Suprapubic skin (tissue), 4 donors: ENCODE results near the gene FAM193A. TPM values are rescaled to one million over a fixed set of nuclear protein-coding genes. Genes with fewer than 3 reads are reported as not detected.
"Not testable (repeated sequence)": the region's sequence is repeated elsewhere in the genome, so short reads cannot be mapped to it uniquely, and the experiment has no call there.

Experiments
- DNase-seq, 2 donors: peaks; one replicate each; pipeline ENCODE4 v3.0.0-alpha.2; 2019; ENCODE audit warnings: low spot score in 2 of 2
- H3K27ac ChIP-seq: fragments of 200-600 bp; sonication (generic); one replicate; pipeline ENCODE4 v1.5.1; 2019
- H3K27me3 ChIP-seq: fragments of 200-600 bp; sonication (generic); one replicate; pipeline ENCODE4 v1.5.1; 2019
- H3K36me3 ChIP-seq: fragments of 200-600 bp; sonication (generic); one replicate; pipeline ENCODE4 v1.5.1; 2019
- H3K4me1 ChIP-seq: fragments of 200-600 bp; sonication (generic); one replicate; pipeline ENCODE4 v1.5.1; 2019
- H3K4me3 ChIP-seq: fragments of 200-600 bp; sonication (generic); one replicate; pipeline ENCODE4 v1.5.1; 2019; ENCODE audit warnings: mild to moderate bottlenecking
- H3K9me3 ChIP-seq: fragments of 200-600 bp; sonication (generic); one replicate; pipeline ENCODE4 v1.5.1; 2019
- EP300 ChIP-seq: sonication (generic); formaldehyde crosslinking; IDR thresholded peaks from one replicate; pipeline ENCODE4 v1.6.1; 2017; ENCODE audit warnings: antibody characterized with exemption
- POLR2A ChIP-seq, 2 donors: fragments of 450-650 bp; IDR thresholded peaks; one replicate each; pipeline ENCODE4 v1.6.1; 2017; ENCODE audit warnings: antibody characterized with exemption in 2 of 2, mild to moderate bottlenecking in 2 of 2, moderate library complexity in 2 of 2
- POLR2AphosphoS5 ChIP-seq, 3 donors: sonication (generic); formaldehyde crosslinking; IDR thresholded peaks; one replicate each; pipeline ENCODE4 v1.6.1; 2017; ENCODE audit warnings: antibody characterized with exemption in 3 of 3
- WGBS: methylation state at CpG from one replicate; pipeline ENCODE4 v1.1.5; 2018; 5-methylcytosine and 5-hydroxymethylcytosine counted together
- total RNA-seq, 4 donors: library from RNA; depleted of rRNA; stranded (reverse); fragments of >200 nt; gene quantifications; one replicate each; pipeline ENCODE4 v1.1.0, GENCODE V29; 2016
- TF ChIP-seq, protein P1 (sequence below), 2 donors: fragments of 200-600 bp in 1 of 2; fragments of 450-650 bp in 1 of 2; sonication (generic) in 1 of 2; IDR thresholded peaks; one replicate each; pipeline ENCODE4 v1.5.1; 2016 to 2019; ENCODE audit warnings: antibody characterized with exemption in 2 of 2, mild to moderate bottlenecking in 1 of 2, moderate library complexity in 1 of 2

FAM193A gene
- total RNA-seq, 4 donors from 2014 or later: 23.6 to 45.0 (median 29.3) TPM

DNA sequence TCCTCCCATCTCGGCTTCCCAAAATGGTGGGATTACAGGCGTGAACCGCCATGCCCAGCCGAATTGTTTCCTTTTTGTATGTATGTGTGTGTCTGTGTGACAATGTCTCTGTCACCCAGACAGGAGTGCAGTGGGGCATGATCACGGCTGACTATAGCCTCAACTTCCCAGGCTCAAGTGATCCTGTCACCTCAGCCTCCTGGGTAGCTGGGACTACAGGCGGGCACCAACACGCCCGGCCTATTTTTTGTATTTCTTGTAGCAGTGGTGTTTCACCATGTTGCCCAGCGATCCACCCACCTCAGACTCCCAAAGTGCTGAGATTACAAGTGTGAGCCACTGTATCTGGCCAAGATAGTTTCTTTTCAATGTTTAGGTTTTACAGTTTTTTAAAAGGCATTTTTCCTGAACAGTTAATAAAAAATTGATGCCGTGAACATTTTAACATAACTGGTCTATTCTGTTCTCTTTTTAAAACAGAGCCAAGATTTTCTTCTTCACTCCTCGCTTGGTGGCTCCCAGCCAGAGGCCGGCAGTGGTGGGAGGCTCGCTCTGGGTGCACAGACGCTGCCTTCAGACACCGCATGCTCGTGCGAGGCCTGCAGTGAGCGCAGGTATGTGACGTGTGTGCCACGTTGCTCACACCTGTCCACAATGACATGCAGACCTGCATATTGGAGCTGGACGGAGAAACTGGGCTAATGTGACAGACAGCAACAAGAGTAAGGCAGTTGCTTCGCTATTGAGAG is 88.5 kb downstream of the FAM193A start:
- peaks cover 33% of the 10 kb centered on the region for H3K36me3 ChIP-seq
- peak in 1 of 2 donors; percentile 50 for DNase-seq
- no peak for TF ChIP-seq EP300
- TF ChIP-seq POLR2AphosphoS5 (IDR thresholded peaks at IDR 0.05): no peak
- no peak for TF ChIP-seq POLR2A (IDR thresholded peaks at IDR 0.05)
- TF ChIP-seq, protein P1, sequence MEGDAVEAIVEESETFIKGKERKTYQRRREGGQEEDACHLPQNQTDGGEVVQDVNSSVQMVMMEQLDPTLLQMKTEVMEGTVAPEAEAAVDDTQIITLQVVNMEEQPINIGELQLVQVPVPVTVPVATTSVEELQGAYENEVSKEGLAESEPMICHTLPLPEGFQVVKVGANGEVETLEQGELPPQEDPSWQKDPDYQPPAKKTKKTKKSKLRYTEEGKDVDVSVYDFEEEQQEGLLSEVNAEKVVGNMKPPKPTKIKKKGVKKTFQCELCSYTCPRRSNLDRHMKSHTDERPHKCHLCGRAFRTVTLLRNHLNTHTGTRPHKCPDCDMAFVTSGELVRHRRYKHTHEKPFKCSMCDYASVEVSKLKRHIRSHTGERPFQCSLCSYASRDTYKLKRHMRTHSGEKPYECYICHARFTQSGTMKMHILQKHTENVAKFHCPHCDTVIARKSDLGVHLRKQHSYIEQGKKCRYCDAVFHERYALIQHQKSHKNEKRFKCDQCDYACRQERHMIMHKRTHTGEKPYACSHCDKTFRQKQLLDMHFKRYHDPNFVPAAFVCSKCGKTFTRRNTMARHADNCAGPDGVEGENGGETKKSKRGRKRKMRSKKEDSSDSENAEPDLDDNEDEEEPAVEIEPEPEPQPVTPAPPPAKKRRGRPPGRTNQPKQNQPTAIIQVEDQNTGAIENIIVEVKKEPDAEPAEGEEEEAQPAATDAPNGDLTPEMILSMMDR (IDR thresholded peaks at IDR 0.05): no peak
- H3K27ac ChIP-seq: no peak overlapping the region
- H3K27me3 ChIP-seq: no peaks in the 10 kb centered on the region
- no peak overlapping the region for H3K4me3 ChIP-seq
- no peaks in the 10 kb centered on the region for H3K9me3 ChIP-seq
- 64% methylated on average over 22 of the region's 22 CpGs for WGBS
- peaks cover 11% of the 10 kb centered on the region for H3K4me1 ChIP-seq

DNA sequence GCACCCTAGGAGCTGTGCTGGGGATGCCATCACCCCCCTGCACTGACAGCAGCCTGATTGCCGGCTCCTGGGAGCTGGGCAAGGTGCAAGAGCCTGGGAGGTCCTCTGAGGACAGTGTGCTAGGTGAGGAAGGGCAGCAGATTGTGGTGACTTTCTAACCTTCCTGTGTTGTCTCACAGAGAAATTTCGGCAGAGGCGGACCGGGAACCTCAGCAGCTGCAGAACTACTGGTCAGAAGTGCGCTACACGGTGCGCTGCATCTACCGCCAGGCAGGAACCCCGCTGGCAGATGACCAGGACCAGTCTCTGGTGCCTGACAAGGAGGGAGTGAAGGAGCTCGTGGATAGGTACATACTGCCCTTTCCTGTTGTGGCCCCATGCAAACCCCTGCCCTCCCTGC is 89.8 kb downstream of the FAM193A start:
- Histone ChIP-seq H3K36me3 (peaks cover 44% of the 10 kb centered on the region), H3K27me3 (no peaks in the 10 kb centered on the region), H3K27ac (no peak overlapping the region), H3K4me3 (no peak overlapping the region), H3K9me3 (no peaks in the 10 kb centered on the region), H3K4me1 (peaks cover 8% of the 10 kb centered on the region)
- peak in 1 of 2 donors; percentile 42 for DNase-seq
- TF ChIP-seq EP300: no peak
- no peak for TF ChIP-seq POLR2A (IDR thresholded peaks at IDR 0.05)
- TF ChIP-seq POLR2AphosphoS5 (IDR thresholded peaks at IDR 0.05): no peak
- TF ChIP-seq, protein P1 (IDR thresholded peaks at IDR 0.05): no peak
- WGBS: 40% methylated on average over 1 of the region's 10 CpGs

DNA sequence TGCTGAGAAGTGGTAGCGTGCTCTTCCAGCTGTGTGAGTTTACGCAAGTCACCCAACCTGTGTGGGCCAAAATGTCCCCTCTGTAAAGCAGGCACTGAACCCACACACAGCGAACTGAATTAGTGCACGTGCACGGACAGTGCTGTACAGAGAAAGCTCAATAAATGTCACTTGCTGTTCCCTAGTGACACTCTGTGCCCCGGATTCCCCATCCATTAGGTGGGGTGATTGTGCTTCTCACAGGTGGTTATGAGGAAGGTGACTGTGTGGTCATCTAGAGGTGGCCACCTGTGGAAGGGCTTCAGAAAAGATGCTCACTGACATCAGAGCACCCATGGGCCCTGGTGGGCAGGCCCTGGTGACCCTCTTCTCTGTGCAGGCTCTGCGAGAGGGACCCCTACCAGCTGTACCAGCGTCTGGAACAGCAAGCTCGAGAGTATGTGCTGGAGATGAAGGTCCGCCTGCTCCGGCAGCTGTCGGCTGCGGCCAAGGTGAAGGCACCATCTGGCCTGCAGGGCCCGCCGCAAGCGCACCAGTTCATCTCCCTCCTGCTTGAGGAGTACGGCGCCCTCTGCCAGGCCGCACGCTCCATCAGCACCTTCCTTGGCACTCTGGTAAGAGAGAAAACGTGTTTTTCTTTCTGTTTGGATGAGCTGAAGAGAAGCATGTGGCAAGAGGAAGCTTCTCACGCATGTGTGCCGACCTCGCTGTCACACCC is 94.3 kb downstream of the FAM193A start:
- TF ChIP-seq POLR2A (IDR thresholded peaks at IDR 0.05): no peak
- no peak for TF ChIP-seq POLR2AphosphoS5 (IDR thresholded peaks at IDR 0.05)
- TF ChIP-seq, protein P1 (IDR thresholded peaks at IDR 0.05): no peak
- no peak for TF ChIP-seq EP300
- peak; percentile 35 to 53 for DNase-seq
- H3K27me3 ChIP-seq: no peaks in the 10 kb centered on the region

DNA sequence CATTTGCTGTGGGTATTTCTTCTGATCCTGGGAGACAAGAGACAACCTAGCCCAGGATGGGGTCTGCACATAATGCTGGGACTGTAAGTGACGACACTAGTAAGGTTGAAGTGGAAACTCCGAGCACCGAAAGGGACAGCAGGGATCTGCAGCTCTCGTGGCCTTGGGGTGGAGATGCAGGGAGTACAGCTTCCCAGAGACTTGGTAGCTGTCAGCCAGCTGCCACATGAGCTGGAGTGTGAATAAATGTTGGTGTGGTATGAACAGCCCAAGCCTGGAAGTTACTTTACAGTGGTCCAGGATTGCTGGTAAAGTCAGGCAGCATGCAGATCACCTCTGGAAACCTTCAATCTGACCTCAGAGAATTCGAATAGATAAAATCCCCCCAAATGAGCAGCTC is 97.6 kb downstream of the FAM193A start:
- H3K27ac ChIP-seq: no peak overlapping the region
- 90% methylated on average over 5 of the region's 5 CpGs for WGBS
- H3K36me3 ChIP-seq: peaks cover 71% of the 10 kb centered on the region
- DNase-seq: peak; percentile 30 to 34
- TF ChIP-seq POLR2AphosphoS5 (IDR thresholded peaks at IDR 0.05) (no peak), EP300 (no peak), POLR2A (IDR thresholded peaks at IDR 0.05) (no peak)
- TF ChIP-seq, protein P1 (IDR thresholded peaks at IDR 0.05): no peak
- H3K27me3 ChIP-seq: no peaks in the 10 kb centered on the region
- no peak overlapping the region for H3K4me3 ChIP-seq
- H3K4me1 ChIP-seq: no peaks in the 10 kb centered on the region
- no peaks in the 10 kb centered on the region for H3K9me3 ChIP-seq

More for the DNA sequence above, 94.3 kb downstream of the FAM193A start:
- 93% methylated on average over 24 of the region's 24 CpGs for WGBS
- Histone ChIP-seq H3K9me3 (no peaks in the 10 kb centered on the region), H3K36me3 (peaks cover 78% of the 10 kb centered on the region), H3K27ac (no peak overlapping the region), H3K4me1 (no peaks in the 10 kb centered on the region), H3K4me3 (no peak overlapping the region)

DNA sequence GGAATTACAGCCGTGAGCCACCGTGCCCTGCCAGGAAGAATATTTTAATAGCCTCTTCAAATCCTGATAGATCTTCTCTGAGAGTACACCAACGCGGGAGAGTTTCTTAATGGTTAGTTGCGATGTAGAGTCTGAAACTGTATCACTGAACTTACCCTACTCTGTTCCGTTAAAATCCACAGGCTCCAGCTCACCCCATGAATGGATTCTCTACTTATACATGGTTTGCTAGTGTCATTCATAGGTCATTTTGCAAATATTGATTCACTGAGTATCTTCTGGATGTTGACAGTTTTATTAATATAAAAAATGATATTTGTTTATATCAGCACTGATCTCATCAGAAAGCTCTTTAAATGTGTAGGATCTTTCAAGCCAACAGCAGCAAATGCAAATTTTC is 99.9 kb downstream of the FAM193A start:
- H3K4me3 ChIP-seq: no peak overlapping the region
- no peak overlapping the region for H3K27ac ChIP-seq
- H3K4me1 ChIP-seq: no peaks in the 10 kb centered on the region
- no peak for DNase-seq
- H3K27me3 ChIP-seq: no peaks in the 10 kb centered on the region
- WGBS: 95% methylated on average over 6 of the region's 6 CpGs
- peaks cover 78% of the 10 kb centered on the region for H3K36me3 ChIP-seq
- no peaks in the 10 kb centered on the region for H3K9me3 ChIP-seq
- TF ChIP-seq, protein P1 (IDR thresholded peaks at IDR 0.05): no peak
- TF ChIP-seq EP300 (no peak), POLR2AphosphoS5 (IDR thresholded peaks at IDR 0.05) (no peak), POLR2A (IDR thresholded peaks at IDR 0.05) (no peak)

DNA sequence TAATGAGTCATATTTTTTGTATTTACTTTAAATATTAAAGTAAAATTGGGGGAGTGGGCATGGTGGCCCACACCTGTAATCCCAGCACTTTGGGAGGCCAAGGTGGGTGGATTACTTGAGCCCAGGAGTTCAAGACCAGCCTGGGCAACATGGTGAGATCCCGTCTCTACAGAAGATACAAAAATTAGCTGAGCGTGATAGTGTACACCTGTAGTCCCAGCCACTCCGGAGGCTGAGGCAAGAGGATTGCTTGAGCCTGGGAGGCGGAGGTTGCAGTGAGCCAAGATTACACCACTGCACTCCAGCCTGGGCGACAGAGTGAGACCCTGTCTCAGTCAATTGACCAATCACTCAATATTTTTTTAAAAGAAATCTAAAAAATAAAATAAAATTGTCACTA is 100.5 kb downstream of the FAM193A start:
- peak in 1 of 2 donors; percentile 6 for DNase-seq
- not testable (repeated sequence) for H3K4me3 ChIP-seq, H3K27me3 ChIP-seq, H3K4me1 ChIP-seq, H3K27ac ChIP-seq, H3K9me3 ChIP-seq
- WGBS: 96% methylated on average over 5 of the region's 5 CpGs
- peaks cover 73% of the 10 kb centered on the region for H3K36me3 ChIP-seq
